Neural cell (in vitro differentiated cells): Measurements from ENCODE around the gene ZNF559. TPM values are rescaled to one million over a fixed set of nuclear protein-coding genes. Genes with fewer than 3 reads are reported as not detected.
A peak's percentile ranks its signal among the peaks of the same experiment; 100 is the strongest.

Source experiments
- H2AFZ ChIP-seq: fragments of 200-600, 300-800 bp; sonication (generic), shearing (Covaris generic); 2 replicates; pipeline ENCODE4 v1.6.0; 2014; ENCODE audit warnings: low read depth, mild to moderate bottlenecking, antibody characterized with exemption, low read length, moderate library complexity
- H3F3A ChIP-seq: fragments of 200-600 bp; shearing (Covaris generic); 2 replicates; pipeline ENCODE4 v1.6.1; 2016; ENCODE audit warnings: mild to moderate bottlenecking, moderate library complexity, mixed read lengths, antibody characterized with exemption, low read length; ENCODE audit not compliant: insufficient read depth, poor library complexity, severe bottlenecking
- H3K27ac ChIP-seq: fragments of 200-600, 300-800 bp; sonication (generic), shearing (Covaris generic); 2 replicates; pipeline ENCODE4 v1.5.1; 2014; ENCODE audit warnings: mild to moderate bottlenecking, low read length, moderate library complexity
- H3K27me3 ChIP-seq: fragments of 300-800, 200-600 bp; sonication (generic), shearing (Covaris generic); 2 replicates; pipeline ENCODE4 v1.6.0; 2014; ENCODE audit warnings: mild to moderate bottlenecking, low read depth, low read length, moderate library complexity; ENCODE audit not compliant: insufficient read depth
- H3K36me3 ChIP-seq: fragments of 300-800, 200-600 bp; sonication (generic), shearing (Covaris generic); 2 replicates; pipeline ENCODE4 v1.5.1; 2014; ENCODE audit warnings: mild to moderate bottlenecking, antibody characterized with exemption, low read length, moderate library complexity; ENCODE audit not compliant: insufficient read depth
- H3K4me2 ChIP-seq: fragments of 300-800, 200-600 bp; sonication (generic), shearing (Covaris generic); 2 replicates; pipeline ENCODE4 v1.6.0; 2014; ENCODE audit warnings: mild to moderate bottlenecking, low read length
- H3K4me3 ChIP-seq: fragments of 300-800, 200-600 bp; sonication (generic), shearing (Covaris generic); 2 replicates; pipeline ENCODE4 v1.5.1; 2014; ENCODE audit warnings: mild to moderate bottlenecking, low read length, moderate library complexity
- H3K79me2 ChIP-seq: fragments of 200-600 bp; shearing (Covaris generic); replicated peaks from 2 replicates; pipeline ENCODE4 v1.6.0; 2014; ENCODE audit warnings: mild to moderate bottlenecking, low read length, moderate library complexity; ENCODE audit not compliant: insufficient read depth
- H3K9ac ChIP-seq: fragments of 300-800, 200-600 bp; sonication (generic), shearing (Covaris generic); 2 replicates; pipeline ENCODE4 v1.6.1; 2016; ENCODE audit warnings: mild to moderate bottlenecking, low read length, mixed read lengths
- H3K9me2 ChIP-seq: fragments of 200-600 bp; shearing (Covaris generic); 2 replicates; pipeline ENCODE4 v1.6.1; 2016; ENCODE audit warnings: mild to moderate bottlenecking, low read length, mixed read lengths; ENCODE audit not compliant: insufficient read depth
- H3K9me3 ChIP-seq: fragments of 200-600, 300-800 bp; sonication (generic), shearing (Covaris generic); 2 replicates; pipeline ENCODE4 v1.6.1; 2016; ENCODE audit warnings: mild to moderate bottlenecking, mixed run types, low read length, moderate library complexity, mixed read lengths
- H4K20me1 ChIP-seq: fragments of 200-600 bp; shearing (Covaris generic); 2 replicates; pipeline ENCODE4 v1.6.1; 2016; ENCODE audit warnings: mild to moderate bottlenecking, mixed run types; ENCODE audit not compliant: insufficient read depth
- CTCF ChIP-seq: fragments of 450-650 bp; IDR thresholded peaks from 2 replicates; pipeline ENCODE4 v1.5.1; 2014; ENCODE audit warnings: antibody characterized with exemption, mild to moderate bottlenecking, moderate library complexity; ENCODE audit not compliant: poor library complexity, severe bottlenecking
- EP300 ChIP-seq: fragments of 450-650 bp; conservative IDR thresholded peaks from 2 replicates; pipeline ENCODE4 v1.6.1; 2014; ENCODE audit warnings: antibody characterized with exemption, mild to moderate bottlenecking, moderate library complexity; ENCODE audit not compliant: poor library complexity, severe bottlenecking
- EZH2 ChIP-seq: fragments of 200-600, 300-800 bp; shearing (Covaris generic), sonication (generic); IDR thresholded peaks from 2 replicates; pipeline ENCODE4 v1.6.1; 2014; ENCODE audit warnings: antibody characterized with exemption, low read length, borderline replicate concordance, mild to moderate bottlenecking; ENCODE audit not compliant: insufficient read depth, poor library complexity, severe bottlenecking
- MXI1 ChIP-seq: fragments of 450-650 bp; conservative IDR thresholded peaks from 2 replicates; pipeline ENCODE4 v1.6.1; 2014; ENCODE audit warnings: antibody characterized with exemption, mild to moderate bottlenecking; ENCODE audit not compliant: poor library complexity, severe bottlenecking
- POLR2AphosphoS5 ChIP-seq: IDR thresholded peaks from 2 replicates; pipeline ENCODE4 v1.6.1; 2012
- RAD21 ChIP-seq: fragments of 450-650 bp; conservative IDR thresholded peaks from 2 replicates; pipeline ENCODE4 v1.6.1; 2014; ENCODE audit warnings: antibody characterized with exemption, mild to moderate bottlenecking, moderate library complexity
- SMC3 ChIP-seq: fragments of 450-650 bp; conservative IDR thresholded peaks from 2 replicates; pipeline ENCODE4 v1.6.1; 2014; ENCODE audit warnings: antibody characterized with exemption, mild to moderate bottlenecking, moderate library complexity; ENCODE audit not compliant: poor library complexity
- TAF1 ChIP-seq: IDR thresholded peaks from 2 replicates; pipeline ENCODE4 v1.6.1; 2012; ENCODE audit warnings: low read depth
- polyA plus RNA-seq: library from polyadenylated mRNA; depleted of rRNA; stranded (reverse); fragments of >200 nt; gene quantifications from 2 replicates; pipeline ENCODE4 v1.2.3, GENCODE V29; 2014
- TF ChIP-seq, protein P1 (sequence below): IDR thresholded peaks from 2 replicates; pipeline ENCODE4 v1.6.1; 2012; ENCODE audit warnings: borderline replicate concordance

Gene ZNF559
- polyA plus RNA-seq, 1 donor from 2014 or later = 57.7 TPM

GRCh38 chr19:9309139-9309973, 14.6 kb upstream of the ZNF559 start, which contains the start of gene ZNF699:
TSS of gene ZNF699 (minus strand) at chr19:9309838. CDS start at chr19:9305119, 4,719 bp downstream.
- H3K4me2 ChIP-seq = peak within 1 kb of the TSS; percentile 83
- no peaks in the 10 kb centered on the region for H4K20me1 ChIP-seq
- H3K9ac ChIP-seq = peak within 1 kb of the TSS; percentile 93
- H3K4me3 ChIP-seq = peak within 1 kb of the TSS; percentile 99
- peaks cover 24% of the 10 kb centered on the region for H3K79me2 ChIP-seq
- H3F3A ChIP-seq = no peaks in the 10 kb centered on the region
- H3K36me3 ChIP-seq = no peaks in the 10 kb centered on the region
- peak within 1 kb of the TSS; percentile 87 for H2AFZ ChIP-seq
- H3K27me3 ChIP-seq = no peaks in the 10 kb centered on the region
- no peaks in the 10 kb centered on the region for H3K9me2 ChIP-seq
- H3K27ac ChIP-seq = peak within 1 kb of the TSS; percentile 97
- no peaks in the 10 kb centered on the region for H3K9me3 ChIP-seq
- peak; percentile 63 for TF ChIP-seq TAF1
- TF ChIP-seq MXI1 = no peak
- TF ChIP-seq POLR2AphosphoS5 = peak; percentile 92
- no peak for TF ChIP-seq RAD21
- TF ChIP-seq SMC3 = peak; percentile 23
- TF ChIP-seq, protein P1, sequence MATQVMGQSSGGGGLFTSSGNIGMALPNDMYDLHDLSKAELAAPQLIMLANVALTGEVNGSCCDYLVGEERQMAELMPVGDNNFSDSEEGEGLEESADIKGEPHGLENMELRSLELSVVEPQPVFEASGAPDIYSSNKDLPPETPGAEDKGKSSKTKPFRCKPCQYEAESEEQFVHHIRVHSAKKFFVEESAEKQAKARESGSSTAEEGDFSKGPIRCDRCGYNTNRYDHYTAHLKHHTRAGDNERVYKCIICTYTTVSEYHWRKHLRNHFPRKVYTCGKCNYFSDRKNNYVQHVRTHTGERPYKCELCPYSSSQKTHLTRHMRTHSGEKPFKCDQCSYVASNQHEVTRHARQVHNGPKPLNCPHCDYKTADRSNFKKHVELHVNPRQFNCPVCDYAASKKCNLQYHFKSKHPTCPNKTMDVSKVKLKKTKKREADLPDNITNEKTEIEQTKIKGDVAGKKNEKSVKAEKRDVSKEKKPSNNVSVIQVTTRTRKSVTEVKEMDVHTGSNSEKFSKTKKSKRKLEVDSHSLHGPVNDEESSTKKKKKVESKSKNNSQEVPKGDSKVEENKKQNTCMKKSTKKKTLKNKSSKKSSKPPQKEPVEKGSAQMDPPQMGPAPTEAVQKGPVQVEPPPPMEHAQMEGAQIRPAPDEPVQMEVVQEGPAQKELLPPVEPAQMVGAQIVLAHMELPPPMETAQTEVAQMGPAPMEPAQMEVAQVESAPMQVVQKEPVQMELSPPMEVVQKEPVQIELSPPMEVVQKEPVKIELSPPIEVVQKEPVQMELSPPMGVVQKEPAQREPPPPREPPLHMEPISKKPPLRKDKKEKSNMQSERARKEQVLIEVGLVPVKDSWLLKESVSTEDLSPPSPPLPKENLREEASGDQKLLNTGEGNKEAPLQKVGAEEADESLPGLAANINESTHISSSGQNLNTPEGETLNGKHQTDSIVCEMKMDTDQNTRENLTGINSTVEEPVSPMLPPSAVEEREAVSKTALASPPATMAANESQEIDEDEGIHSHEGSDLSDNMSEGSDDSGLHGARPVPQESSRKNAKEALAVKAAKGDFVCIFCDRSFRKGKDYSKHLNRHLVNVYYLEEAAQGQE = peak; percentile 63
- TF ChIP-seq EZH2 = no peak
- TF ChIP-seq CTCF = no peak
- no peak for TF ChIP-seq EP300

DNA sequence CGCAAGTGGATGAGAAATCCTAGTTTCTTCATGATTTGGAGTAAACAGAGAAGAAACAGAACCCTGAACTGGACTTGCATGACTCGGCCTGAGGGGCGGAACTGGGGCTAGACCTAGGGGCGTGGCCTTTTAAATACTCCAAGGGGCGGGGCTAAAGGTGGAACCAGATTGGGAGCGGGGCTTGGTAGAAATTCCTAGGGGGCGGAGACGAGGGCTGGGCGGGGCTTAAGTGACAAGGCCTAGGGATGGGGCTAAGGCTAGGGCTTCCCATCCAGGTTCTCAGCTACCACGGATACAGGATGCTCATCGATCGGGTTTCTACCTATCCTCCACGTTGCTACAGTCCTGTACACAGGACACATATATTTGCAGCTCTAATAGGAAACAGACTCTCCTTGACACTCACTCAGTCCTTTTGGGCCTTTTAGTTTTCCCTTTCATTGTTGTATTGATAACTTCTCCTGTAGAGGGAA, 14.0 kb upstream of the ZNF559 start:
- Histone ChIP-seq H3K4me2 (peak overlapping the region; percentile 60), H3F3A (no peaks in the 10 kb centered on the region), H4K20me1 (no peaks in the 10 kb centered on the region), H3K9me3 (no peaks in the 10 kb centered on the region), H3K27ac (peak overlapping the region; percentile 97), H2AFZ (peak overlapping the region; percentile 87), H3K9me2 (no peaks in the 10 kb centered on the region), H3K36me3 (no peaks in the 10 kb centered on the region), H3K79me2 (peaks cover 24% of the 10 kb centered on the region), H3K4me3 (peak overlapping the region; percentile 99), H3K27me3 (no peaks in the 10 kb centered on the region), H3K9ac (peak overlapping the region; percentile 93)
- no peak for TF ChIP-seq RAD21
- TF ChIP-seq TAF1 = peak; percentile 78
- TF ChIP-seq, protein P1 = peak; percentile 20
